GM12875 (cell line): Measurements from ENCODE around the gene TMEM161A.

ENCODE experiments used
- H3K4me3 ChIP-seq: one replicate; pipeline ENCODE4 v1.5.1; 2011; ENCODE audit warnings: low read depth, low read length, control low read depth
- CTCF ChIP-seq: IDR thresholded peaks from 2 replicates; pipeline ENCODE4 v1.5.1; 2011; ENCODE audit warnings: low read depth, mild to moderate bottlenecking, control low read depth, inconsistent platforms, low read length, moderate library complexity, borderline replicate concordance; ENCODE audit not compliant: insufficient read depth

Gene TMEM161A

GRCh38 chr19:19171821-19172532, 33.7 kb upstream of the TMEM161A start:
- no peak for TF ChIP-seq CTCF
- H3K4me3 ChIP-seq = no peak overlapping the region

- H3K4me3 ChIP-seq = no peak overlapping the region
- no peak for TF ChIP-seq CTCF
Observed at GRCh38 chr19:19170873-19171672, 32.8 kb upstream of the TMEM161A start.

GRCh38 chr19:19170053-19170872, 32.0 kb upstream of the TMEM161A start, which contains the start of gene MEF2B:
Gene MEF2B, minus strand, starts transcription at chr19:19170263. Its CDS starts 19,528 bp downstream, at chr19:19150735.
- H3K4me3 ChIP-seq = peak within 1 kb of the TSS; percentile 57
- no peak for TF ChIP-seq CTCF

- TF ChIP-seq CTCF = no peak
- H3K4me3 ChIP-seq = peak overlapping the region; percentile 57
Observed at GRCh38 chr19:19169236-19170052, 31.2 kb upstream of the TMEM161A start.

- H3K4me3 ChIP-seq = peak overlapping the region; percentile 24
- TF ChIP-seq CTCF = no peak
Observed at GRCh38 chr19:19167612-19168011, 29.3 kb upstream of the TMEM161A start.

- H3K4me3 ChIP-seq = no peak overlapping the region
- TF ChIP-seq CTCF = no peak
Observed at GRCh38 chr19:19165396-19165795, 27.1 kb upstream of the TMEM161A start.
